HG03469 (cell line): ENCODE data around the gene ITGA11.

ENCODE experiments used
- ATAC-seq: cut with Tn5 transposase; IDR thresholded peaks from one replicate; pipeline ENCODE4 v1.9.1; 2021; ENCODE audit warnings: mild to moderate bottlenecking, moderate library complexity, moderate number of reproducible peaks; ENCODE audit not compliant: unreplicated experiment

The ITGA11 gene

GRCh38 chr15:68316061-68316804 lies 115.7 kb downstream of the ITGA11 start:
- ATAC-seq: no peak

DNA sequence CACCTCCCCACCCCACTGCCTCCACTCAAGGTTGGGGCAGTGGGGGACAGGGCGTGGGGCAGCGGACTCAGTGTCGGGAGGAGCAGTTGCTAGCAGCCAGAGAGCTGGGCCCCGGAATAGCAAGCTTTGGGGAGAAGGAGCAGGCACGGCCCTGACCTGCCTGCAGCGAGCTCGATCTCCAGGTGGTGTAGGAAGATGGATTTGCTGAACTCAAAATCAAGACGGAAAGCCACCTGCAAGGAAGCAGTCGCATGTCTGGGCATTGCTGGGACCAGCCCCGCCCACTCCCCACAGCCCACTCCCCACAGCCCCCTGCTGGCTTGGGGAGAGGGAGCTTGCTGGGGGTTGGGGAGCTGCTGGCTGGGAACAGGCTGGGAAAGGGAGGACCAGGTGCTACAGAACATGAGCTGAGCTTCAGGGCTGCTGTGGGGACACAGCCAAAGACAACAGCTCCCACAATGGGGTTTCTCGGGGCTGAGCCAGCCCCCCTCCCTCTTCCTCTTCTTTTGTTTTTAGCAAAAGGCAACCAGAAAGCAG lies 116.4 kb downstream of the ITGA11 start:
- no peak for ATAC-seq

DNA sequence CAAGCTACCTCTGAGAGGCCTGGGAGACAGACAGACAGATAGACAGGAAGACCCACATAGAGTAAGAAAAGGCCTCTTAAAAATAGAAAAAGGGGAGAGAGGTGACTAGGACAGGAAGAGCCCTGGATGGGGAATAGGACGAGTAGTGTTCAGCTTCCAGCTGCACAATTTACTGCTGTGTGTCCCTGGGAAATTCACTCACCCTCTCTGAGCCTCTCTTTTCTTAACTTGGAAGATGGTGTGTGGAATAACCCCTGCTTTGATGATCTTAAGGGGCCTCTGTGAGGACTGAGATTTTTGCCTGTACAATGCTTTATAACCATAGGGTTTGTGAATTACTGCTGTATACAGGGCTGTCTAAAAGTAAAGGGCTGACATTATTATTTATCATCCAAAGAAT lies 116.9 kb downstream of the ITGA11 start:
- ATAC-seq: no peak

DNA sequence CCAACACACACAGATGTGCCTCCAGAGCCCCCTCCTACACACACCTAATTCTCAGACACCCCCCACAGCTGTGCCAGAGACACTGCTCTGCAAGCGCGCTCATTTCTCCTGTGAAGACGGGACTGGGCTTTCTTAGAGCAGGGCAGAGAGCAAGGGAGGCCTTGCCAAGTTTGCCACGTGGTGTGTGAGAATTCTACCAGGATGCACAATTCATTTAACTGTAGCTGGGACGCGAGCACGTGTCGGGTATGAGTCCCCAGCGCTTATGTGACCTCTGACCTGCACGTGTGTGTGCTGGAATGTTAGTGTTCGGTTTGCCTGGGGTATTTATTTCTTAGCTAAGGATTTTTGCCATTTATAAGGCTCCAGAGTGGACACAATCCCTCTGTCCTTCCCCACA lies 117.4 kb downstream of the ITGA11 start:
- ATAC-seq: no peak

DNA sequence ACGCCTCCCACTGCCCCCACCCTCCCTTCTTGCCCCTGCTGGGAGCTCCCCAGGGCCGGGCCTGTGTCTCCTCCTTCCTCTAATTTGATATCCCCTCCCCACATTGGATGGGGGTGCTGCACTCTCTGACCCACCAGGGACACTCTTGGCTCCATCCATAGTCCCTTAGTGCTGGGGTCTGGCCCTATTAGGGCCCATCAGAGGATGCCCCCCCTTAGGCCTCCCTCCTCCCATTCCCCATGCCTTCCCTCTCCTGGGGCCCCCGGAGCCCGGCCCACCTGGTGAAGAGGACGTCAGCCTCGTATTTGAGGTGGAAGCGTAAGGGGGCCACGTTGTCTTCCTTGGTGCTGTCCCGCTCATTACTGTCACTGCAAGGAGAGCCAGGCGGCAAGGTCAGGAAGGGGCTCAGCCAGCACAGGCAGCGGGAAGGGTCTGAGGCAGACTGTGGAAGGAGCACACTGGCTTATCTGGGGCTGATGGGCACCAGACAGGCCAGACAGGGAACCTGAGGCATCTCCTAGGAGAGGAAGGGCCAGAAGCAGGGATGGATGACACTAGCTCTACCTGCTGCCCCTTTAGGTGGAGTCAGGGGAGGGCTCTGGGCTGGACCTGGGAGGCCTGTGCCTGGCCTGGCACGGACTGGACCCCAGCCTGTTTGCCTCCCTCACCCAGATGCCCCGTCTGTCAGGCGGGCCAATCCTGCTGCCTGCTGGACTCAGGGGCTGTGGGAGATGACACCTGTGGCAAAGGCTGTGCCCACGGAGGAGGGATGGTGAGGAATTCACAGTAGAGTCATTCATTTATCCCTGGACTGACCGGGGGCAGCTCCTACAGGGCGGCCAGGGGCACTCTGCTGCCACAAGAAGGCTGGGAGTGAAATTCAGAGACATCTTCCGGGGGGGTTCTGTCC lies 118.2 kb downstream of the ITGA11 start:
- no peak for ATAC-seq

GRCh38 chr15:68312701-68313204 lies 119.2 kb downstream of the ITGA11 start:
- ATAC-seq: no peak

DNA sequence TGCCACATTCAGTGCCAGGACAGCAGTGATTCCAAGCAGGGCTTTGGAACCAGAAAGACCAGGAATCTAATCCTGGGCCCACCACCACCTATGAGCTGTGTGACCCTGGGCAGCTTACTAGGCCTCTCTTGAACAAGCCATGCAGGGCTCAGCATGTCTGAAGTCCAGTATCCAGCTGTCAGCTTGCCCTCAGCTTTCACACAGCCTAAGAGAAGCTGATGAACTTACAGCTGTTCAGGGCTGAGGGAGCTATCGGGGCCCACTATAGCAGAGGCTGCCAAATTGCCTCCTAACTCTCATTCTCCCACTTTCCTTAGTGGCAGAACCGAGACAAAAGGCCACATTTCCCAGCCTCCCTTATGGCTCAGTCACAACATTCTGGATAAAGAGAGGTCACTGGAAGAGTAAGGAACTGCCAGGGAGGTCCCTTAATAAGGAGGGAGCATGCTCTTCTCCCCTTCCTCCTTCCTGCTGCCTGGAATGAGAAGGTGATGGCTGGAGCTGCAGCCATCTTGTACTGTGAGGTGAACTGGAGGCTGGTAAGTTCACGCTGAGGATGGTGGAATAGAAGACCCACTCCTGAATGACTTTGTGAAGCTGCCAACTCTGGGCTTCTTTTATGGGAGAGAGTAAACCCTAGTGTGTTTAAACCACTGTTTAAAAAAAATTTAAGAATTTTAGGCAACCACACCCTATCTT lies 120.0 kb downstream of the ITGA11 start:
- no peak for ATAC-seq

DNA sequence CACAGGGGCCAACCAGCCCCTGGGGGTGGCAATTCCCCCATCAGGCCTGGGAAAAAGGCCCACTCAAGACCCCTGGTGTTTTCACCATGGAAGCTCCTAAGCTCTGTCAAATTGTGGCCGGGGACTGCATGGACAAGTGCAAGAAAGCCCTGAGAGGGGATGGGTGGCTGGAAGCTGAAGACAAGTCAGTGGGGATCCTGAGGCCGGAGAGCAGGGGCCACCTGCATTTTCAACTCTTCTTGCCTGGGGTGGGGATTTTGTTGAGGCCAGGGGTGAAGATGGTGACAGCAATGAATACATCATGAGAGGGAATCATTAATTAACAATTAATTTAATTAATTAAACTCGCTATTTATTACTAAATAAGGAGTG lies 120.5 kb downstream of the ITGA11 start:
- no peak for ATAC-seq

GRCh38 chr15:68310804-68311463 lies 121.0 kb downstream of the ITGA11 start:
- ATAC-seq: no peak

DNA sequence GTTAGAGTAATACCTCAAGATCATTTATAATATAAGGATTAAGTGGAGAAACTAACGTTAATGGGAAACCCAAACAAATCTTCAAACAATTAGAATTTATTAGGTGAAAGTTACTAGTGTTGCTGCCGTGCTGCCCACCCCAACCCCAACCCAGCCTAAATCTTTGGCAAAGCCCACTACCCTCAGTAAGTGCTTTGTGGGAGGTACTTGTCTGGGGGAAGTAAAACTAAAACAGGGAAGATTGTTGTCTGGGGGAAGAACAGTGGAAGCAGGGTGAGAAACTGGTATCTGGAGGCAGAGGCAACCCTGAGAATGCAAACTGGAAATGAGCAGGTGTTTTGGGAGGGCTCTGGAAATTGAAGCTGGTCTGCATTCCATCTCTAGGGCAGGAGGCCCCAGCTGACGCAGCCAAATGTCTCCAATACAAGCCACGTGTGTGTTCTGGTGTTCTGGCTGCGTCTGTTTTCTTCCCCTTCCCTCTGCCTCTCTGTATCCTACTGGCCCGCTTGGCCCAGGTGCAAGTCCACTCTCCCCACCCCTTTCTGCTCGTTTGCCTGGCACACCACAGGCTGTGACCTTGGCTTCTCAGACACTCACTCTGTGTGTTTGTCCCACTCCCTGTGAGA lies 121.7 kb downstream of the ITGA11 start:
- ATAC-seq: no peak

DNA sequence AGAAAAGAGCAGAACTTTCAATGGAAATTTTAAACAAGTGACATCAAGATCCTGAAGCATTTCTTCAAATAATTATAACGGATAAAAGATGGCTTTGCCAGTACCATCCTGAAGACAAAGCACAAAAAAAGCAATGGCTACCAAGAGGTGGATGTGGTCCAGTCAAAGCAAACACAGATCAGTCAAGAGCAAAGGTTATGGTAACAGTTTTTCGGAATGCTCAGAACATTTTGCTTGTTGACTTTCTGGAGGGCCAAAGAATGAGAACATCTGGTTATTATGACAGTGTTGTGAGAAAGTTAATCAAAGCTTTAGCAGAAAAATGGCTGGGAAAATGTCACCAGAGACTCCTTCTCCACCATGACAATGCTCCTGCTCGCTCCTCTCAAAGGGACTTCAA lies 122.9 kb downstream of the ITGA11 start:
- no peak for ATAC-seq

- no peak for ATAC-seq
Measured at GRCh38 chr15:68307131-68307928, 124.6 kb downstream of the ITGA11 start.

- no peak for ATAC-seq
Measured at GRCh38 chr15:68305420-68305871, 126.5 kb downstream of the ITGA11 start.

GRCh38 chr15:68304589-68305337 lies 127.2 kb downstream of the ITGA11 start:
- ATAC-seq: no peak

DNA sequence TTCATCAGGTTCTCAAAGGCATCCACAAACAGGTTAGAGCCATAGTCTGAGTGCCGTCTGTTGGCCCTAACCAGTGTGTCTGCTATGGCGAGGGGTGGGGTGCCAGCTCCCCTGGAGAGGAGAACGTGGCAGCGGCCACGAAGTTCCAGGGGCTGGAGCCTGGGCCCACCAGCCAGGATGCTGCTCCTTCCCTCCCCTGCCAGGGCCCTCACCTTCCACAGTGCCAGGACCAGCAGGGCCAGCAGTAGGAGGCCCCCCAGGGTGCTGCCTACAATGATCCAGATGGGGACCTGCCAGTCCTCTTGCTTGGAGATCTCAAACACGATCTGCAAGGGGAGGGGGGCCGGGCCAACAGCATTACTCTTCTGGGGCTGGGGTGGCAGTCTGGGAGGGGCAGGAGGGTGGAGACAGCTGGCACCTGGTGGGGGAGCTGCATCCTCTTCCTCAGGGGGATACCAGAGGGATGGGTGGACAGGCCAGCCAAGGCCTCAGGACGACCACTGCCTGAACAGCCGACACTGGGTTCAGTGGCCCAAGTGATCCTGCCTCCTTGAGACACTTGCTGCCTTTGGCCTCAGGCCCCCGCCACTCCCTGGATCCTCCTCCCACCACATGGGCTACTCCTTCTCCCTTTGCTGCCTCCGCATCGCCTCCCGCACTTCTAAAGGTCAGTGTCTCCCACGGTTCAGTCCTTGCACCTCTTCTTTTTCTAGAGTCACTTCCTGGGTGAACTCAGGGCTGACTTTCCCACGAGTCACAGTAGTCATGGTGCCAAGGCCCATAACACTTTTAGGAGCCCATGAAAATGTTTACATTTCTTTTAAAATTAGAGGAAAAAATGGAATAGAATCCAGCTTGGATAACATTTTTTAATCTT lies 128.2 kb downstream of the ITGA11 start:
- ATAC-seq: no peak

DNA sequence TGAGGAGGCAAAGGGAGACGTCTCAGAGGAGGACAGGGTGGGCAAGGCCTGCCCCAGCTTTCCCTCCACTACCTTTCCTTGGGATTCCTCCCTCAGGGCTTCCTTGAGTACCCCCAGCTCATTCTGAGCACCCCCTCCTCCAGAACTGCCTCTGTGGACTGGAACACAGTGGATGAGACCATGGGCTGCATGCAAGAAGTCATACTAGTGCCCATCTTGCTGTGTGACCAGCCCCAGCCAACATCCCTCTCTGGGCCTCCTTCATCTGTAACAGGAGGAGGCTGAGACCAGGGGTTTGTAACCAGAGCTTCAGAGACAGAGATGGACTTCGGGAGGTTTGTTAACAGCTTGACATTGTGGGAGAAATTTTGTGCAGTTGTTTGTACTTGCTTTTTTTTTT lies 128.8 kb downstream of the ITGA11 start:
- no peak for ATAC-seq

DNA sequence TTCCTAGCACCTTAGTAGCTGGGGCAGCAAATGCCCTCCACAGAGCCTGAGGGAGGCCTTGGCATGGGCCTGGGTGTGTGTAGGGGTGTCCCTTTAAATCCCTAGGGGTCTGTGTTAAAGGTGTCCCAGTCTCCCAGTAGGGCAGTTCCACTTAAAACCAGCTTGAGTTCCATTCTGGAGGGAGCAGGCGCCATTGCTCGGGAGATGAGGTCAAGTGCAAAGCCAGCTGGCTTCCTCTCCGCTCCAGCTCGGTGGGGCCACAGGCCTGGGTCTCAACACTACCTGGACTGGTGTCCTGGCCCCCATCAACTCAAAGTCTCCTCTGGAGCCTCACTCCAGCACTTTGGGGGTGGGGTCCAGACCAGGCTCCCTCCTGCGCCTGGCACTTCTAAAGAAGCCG lies 129.2 kb downstream of the ITGA11 start:
- no peak for ATAC-seq

GRCh38 chr15:68301301-68301700 lies 130.7 kb downstream of the ITGA11 start:
- ATAC-seq: no peak
